Measurements from ENCODE around the gene BORCS5.
"Not testable (repeated sequence)": the region's sequence is repeated elsewhere in the genome, so short reads cannot be mapped to it uniquely, and the experiment has no call there.

BORCS5 gene

GRCh38 chr12:12466157-12466556 is 109.3 kb downstream of the BORCS5 start:
- peak; percentile 57 for DNase-seq

DNA sequence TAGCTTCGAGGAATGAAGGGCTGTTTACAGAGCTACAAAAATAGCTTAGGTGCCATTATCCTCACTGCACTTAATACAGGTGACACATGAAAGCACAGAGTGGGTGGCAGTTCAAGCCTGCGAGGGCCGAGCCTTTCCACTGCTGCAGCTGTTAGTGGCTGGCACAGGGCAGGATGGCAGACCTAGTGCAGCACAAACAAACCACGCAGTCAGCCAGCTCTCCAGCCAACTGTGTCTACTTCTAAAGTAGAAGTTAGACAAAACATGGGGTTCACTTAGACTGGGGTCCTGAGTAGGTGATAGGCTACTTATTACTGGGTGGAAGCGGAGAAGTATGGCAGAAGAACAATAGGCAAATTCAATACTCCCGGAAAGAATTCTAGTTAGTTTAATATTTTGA is 110.4 kb downstream of the BORCS5 start:
- DNase-seq: peak; percentile 59

GRCh38 chr12:12467688-12468261 is 110.9 kb downstream of the BORCS5 start:
- DNase-seq: peak; percentile 70

GRCh38 chr12:12468575-12468974 is 111.7 kb downstream of the BORCS5 start:
- no peak for DNase-seq

- no peak for DNase-seq
These were observed 112.5 kb downstream of the BORCS5 start for GRCh38 chr12:12469386-12469785.

- DNase-seq: no peak
These were observed 114.0 kb downstream of the BORCS5 start for GRCh38 chr12:12470751-12471306.

GRCh38 chr12:12471982-12472961 is 115.4 kb downstream of the BORCS5 start:
- not testable (repeated sequence) for DNase-seq

DNA sequence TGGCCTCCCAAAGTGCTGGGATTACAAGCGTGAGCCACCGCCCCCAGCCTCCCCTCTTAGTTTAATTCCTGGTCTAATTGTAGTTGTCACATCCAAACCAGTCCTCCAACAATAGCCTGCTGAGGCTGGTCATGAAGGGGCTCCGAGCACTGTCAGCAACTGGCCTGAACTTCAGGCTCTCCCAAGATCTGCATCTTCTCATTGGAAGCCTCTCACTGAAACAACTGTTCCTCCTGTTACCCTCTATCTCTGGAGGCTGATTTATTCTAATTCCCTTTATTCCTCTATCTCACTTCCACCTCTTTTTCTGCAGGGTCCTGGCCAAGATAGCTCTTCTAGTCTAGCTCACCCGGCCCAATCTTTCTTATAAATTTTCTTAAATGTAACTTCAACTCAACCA is 116.3 kb downstream of the BORCS5 start:
- no peak for DNase-seq

DNA sequence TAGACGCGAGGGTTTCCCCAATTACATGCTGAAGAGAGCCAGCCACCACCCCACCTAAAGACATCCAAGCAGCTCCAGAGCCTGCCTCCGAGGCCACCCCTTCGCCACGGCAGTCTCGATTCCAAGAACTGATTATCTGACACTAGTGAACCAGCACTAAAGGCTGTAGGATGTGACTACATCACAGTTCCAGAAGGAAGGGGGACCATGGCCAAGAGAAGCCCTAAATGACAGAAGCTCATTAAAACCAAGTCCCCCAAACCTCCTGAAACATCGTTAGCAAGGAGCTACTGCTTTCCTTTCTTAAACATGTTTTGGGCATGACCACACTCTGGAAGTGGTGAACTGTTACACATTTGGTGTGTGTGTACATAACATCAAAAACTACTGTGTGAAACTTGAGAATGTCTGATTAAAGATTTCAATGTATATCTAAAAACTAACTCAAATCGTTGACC is 117.6 kb downstream of the BORCS5 start:
- peak; percentile 64 for DNase-seq

DNA sequence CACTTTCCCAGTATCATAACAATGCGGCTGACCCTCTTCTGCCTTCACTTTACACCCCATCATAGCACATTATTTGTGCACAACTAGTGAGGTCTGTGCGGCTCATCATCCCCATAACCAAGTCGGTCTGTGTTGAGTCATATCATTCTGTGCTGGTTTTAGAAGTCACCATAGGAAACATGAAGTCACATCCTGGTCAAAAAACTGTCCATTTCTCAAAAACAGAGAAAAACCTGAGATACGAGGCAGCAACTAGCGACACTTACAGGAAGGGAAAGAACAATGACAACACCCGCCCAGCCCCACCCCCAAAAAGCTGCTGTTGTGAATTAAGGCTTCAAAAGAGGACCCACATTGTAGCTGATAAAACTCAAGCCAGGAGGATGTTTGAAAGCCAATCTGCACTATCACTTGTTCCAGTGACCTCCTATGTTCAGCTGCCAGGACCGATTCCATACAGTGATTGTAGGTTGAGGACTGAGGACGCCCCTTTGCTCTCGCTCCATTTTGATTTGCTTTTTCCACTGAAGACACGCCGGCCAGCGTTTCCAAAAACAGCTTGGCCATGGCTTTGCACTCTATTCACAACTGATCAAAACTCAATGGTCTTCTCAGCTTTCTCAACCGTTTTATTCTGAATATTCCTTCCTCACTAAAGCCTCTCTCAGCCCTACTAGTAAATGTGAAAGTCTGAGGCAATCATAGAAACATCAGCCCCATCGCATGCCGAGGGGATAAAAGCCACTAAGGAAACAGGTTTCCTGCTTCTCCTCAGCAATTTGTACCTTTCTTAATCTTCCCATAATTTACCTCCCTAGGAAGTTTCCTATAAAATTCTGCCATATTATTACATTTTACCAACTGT is 118.3 kb downstream of the BORCS5 start:
- peak; percentile 60 for DNase-seq

- no peak for DNase-seq
These were observed 120.1 kb downstream of the BORCS5 start for GRCh38 chr12:12476857-12477531.

DNA sequence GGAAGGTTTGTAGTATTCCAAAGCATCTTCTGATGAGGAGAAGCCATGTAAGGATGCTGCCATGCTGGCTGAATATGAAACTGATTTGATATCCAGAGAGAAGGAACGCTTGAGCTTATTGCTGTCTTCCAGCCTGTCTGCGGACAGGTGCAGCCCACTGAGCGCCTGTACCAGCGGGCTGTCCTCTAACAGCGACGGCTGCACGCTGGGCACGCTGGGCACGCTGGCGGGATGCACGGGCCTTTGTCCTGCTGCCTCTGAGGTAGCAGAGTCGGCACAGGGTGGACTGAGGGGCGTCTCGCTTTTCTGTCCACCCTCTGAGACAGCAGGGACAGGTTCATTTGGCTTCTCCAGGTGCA is 120.6 kb downstream of the BORCS5 start:
- no peak for DNase-seq

DNA sequence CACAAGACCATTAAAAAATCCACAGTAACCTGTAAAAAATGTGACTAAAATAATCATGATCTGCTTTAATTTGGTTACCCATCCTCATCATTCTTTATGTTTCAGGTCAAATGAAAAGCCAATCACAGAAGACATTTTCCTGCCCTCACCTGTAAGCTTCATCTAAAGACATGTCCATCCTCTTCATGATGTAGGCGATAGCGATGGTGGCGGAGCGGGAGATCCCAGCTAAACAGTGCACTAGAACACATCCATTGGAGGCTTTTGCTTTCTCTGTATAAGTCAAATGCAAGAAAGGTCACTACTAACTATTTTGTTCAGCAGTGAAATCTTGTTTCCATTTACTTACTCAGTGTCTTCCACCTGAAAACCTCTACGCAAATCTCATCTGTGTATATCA is 123.2 kb downstream of the BORCS5 start:
- DNase-seq: peak; percentile 31

GRCh38 chr12:12481631-12482030 is 124.8 kb downstream of the BORCS5 start:
- DNase-seq: no peak

GRCh38 chr12:12482150-12482761 is 125.4 kb downstream of the BORCS5 start:
- peak; percentile 30 for DNase-seq

- DNase-seq: no peak
These were observed 126.1 kb downstream of the BORCS5 start for GRCh38 chr12:12482959-12483358.

GRCh38 chr12:12483438-12483837 is 126.6 kb downstream of the BORCS5 start:
- no peak for DNase-seq

DNA sequence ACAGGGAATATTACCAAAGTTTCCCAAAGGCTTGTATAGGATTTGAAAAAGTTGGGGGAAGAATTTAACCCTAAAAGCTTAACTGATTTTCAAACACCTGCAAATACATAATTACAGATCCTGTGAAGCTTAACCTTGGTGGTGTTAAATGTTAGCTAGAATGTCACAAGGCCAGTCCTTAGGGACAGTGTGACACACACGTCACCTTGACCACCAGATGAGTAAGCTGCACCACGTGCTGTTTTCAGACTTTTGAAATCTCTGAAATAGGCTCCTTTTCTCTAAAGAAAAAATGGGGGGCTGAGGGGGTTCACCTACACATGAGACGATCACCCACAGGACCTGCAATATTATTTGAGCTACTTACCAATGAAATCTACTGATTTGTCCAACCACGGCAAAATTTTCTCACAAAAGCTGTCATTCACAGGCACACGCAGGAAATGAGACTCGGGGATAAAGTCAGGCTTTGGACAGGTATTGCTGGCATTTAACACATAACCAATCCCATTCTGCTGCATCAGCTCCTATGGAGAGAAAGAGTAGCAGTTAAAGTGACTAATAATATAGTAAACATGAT is 129.9 kb downstream of the BORCS5 start:
- no peak for DNase-seq

- no peak for DNase-seq
These were observed 130.6 kb downstream of the BORCS5 start for GRCh38 chr12:12487490-12487889.

DNA sequence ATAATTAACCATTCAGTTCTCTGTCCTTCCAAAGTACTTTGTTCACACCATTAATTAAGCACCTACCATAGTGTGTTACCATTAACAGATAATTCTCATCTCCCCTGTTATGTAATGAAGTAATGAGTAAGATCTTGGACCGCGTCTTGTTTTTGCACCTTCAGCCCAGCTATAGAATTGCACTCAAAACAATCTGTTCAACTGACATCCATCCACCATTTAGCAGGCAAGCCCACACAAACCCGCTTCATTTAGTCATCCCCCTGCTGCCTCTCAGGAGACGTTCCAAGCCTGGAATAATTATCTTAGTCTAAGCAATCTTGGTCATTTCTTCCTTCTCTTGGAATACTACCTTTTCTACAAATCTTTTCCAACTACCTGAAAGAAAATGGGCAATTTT is 131.4 kb downstream of the BORCS5 start:
- no peak for DNase-seq

DNA sequence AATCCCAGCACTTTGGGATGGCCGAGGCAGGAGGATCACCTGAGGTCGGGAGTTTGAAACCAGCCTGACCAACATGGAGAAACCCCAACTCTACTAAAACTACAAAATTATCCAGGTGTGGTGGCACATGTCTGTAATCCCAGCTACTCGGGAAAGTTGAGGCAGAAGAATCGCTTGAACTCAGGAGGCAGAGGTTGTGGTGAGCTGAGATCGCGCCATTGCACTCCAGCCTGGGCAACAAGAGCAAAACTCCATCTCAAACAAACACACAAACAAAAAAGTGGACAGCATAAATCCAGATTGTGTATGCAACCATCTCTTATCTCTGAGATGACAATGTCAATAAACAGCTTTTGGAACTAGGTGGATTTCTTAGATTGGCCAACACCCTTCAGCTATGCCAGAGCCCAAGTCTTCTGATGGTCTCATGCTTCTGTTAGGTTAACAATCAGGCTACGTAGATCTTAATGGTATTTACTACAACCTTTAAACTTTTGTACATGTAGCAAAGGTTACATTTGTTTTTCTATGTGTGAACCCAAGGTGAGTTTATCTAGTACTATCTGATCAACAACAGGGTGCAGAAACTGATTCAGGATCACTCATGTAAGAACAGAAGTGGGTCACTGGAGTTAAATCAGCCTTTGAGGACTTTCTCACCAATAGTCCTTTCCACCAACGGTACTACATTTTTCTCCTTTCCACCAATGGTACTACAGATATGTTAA is 132.1 kb downstream of the BORCS5 start:
- no peak for DNase-seq

All from activated naive CD4-positive, alpha-beta T cell treated with Interleukin-2 at 50 U/mL for 16 hours (primary cell).